Testis (tissue), 5 donors: ENCODE results near the gene ACTL10. TPM values are rescaled to one million over a fixed set of nuclear protein-coding genes. Genes with fewer than 3 reads are reported as not detected.

Source experiments
- DNase-seq: peaks from one replicate; pipeline ENCODE4 v3.0.0-alpha.2; 2019
- H3K27ac ChIP-seq, 2 donors: fragments of 200-600 bp; sonication (generic); one replicate each; pipeline ENCODE4 v1.5.1; 2019
- H3K27me3 ChIP-seq: fragments of 200-600 bp; sonication (generic); one replicate; pipeline ENCODE4 v1.5.1; 2019
- H3K36me3 ChIP-seq: fragments of 200-600 bp; sonication (generic); one replicate; pipeline ENCODE4 v1.5.1; 2017; ENCODE audit warnings: low read depth; ENCODE audit errors: missing control alignments
- H3K4me1 ChIP-seq: fragments of 200-600 bp; sonication (generic); one replicate; pipeline ENCODE4 v1.5.1; 2019
- H3K4me3 ChIP-seq, 2 donors: fragments of 200-600 bp; sonication (generic); one replicate each; pipeline ENCODE4 v1.5.1; 2017 to 2019
- H3K9me3 ChIP-seq: fragments of 200-600 bp; sonication (generic); one replicate; pipeline ENCODE4 v1.5.1; 2017
- CTCF ChIP-seq, 3 experiments: fragments of 450-650 bp in 2 of 3; fragments of 200-600 bp in 1 of 3; sonication (generic) in 1 of 3; IDR thresholded peaks; one replicate each; pipeline ENCODE4 v1.5.1; 2016 to 2019; ENCODE audit warnings: antibody characterized with exemption in 3 of 3, mild to moderate bottlenecking in 2 of 3, moderate library complexity in 1 of 3
- POLR2A ChIP-seq: fragments of 450-650 bp; IDR thresholded peaks from one replicate; pipeline ENCODE4 v1.6.1; 2017; ENCODE audit warnings: antibody characterized with exemption, mild to moderate bottlenecking, moderate library complexity
- WGBS, 2 donors: methylation state at CpG; one replicate each; pipeline ENCODE4 v1.1.5; 2018; 5-methylcytosine and 5-hydroxymethylcytosine counted together
- intact Hi-C: fragments of 100-400 bp; cut with DNase I; formaldehyde crosslinking; loops from one replicate; pipeline ENCODE4 v1.15.1; 2023; ENCODE audit warnings: low total_unique reads
- long read RNA-seq, 2 donors: transcript quantifications; one replicate each; lab custom pipeline, GENCODE V29; 2026
- polyA plus RNA-seq: library from polyadenylated mRNA; stranded (reverse); fragments of 350-450 nt; fragmentation: Illumina TruSeq; extraction: RNeasy Lipid Tissue Mini Kit (QIAGEN cat#74804); gene quantifications from one replicate; pipeline ENCODE4 v1.2.3, GENCODE V29; 2014; ENCODE audit warnings: low read depth, low replicate concordance; ENCODE audit not compliant: insufficient read depth
- total RNA-seq, 2 donors: library from RNA; depleted of rRNA; stranded (reverse); fragments of >200 nt; gene quantifications; one replicate each; pipeline ENCODE4 v1.2.3, GENCODE V29; 2016

ACTL10 gene
- total RNA-seq (10 to 100 TPM; 26.6 to 55.0 TPM), polyA plus RNA-seq (62.1 TPM)
- long read RNA-seq, donor 1 = 0 reads
- long read RNA-seq, donor 2, partial matches to known transcripts = 0 of 1 reads
- long read RNA-seq, donor 2, other reads (novel, unspliced or antisense) = 0 of 1 reads

- Histone ChIP-seq H3K36me3 (no peaks in the 10 kb centered on the region), H3K27ac (peak within 1 kb of the TSS; percentile 60 to 79), H3K4me3 (peak within 1 kb of the TSS; percentile 52 to 67), H3K27me3 (no peaks in the 10 kb centered on the region), H3K9me3 (no peaks in the 10 kb centered on the region), H3K4me1 (peaks cover 19% of the 10 kb centered on the region)
- peak; percentile 95 for DNase-seq
- TF ChIP-seq CTCF (IDR thresholded peaks at IDR 0.05) (no peak), POLR2A (peak; percentile 64)
- WGBS, 2 donors = 14 to 25% methylated on average over 29 to 50 of the region's 50 CpGs
- intact Hi-C loops = loop anchor here (5.0 kb wide), 1 partner anchor 66 kb away; the partner anchor contains the start of gene ZNF341
Measured at GRCh38 chr20:33666293-33667244, at the start of gene ACTL10. TSS of gene ACTL10 (plus strand) at chr20:33666943. CDS start at chr20:33667498, 555 bp downstream.

- Histone ChIP-seq H3K4me1 (no peaks in the 10 kb centered on the region), H3K27me3 (no peaks in the 10 kb centered on the region), H3K27ac (no peak overlapping the region), H3K36me3 (no peaks in the 10 kb centered on the region), H3K4me3 (no peak overlapping the region), H3K9me3 (no peaks in the 10 kb centered on the region)
- no peak for TF ChIP-seq CTCF (IDR thresholded peaks at IDR 0.05)
- no peak for TF ChIP-seq POLR2A
- intact Hi-C loops = no loop called here
- DNase-seq = no peak
- 94 to 96% methylated on average over 4 of the region's 4 CpGs for WGBS, 2 donors
Measured at GRCh38 chr20:33621717-33622400, 44.9 kb upstream of the ACTL10 start.

- H3K27ac ChIP-seq = no peak overlapping the region
- TF ChIP-seq CTCF (IDR thresholded peaks at IDR 0.05) (no peak), POLR2A (no peak)
- H3K27me3 ChIP-seq = no peaks in the 10 kb centered on the region
- DNase-seq = no peak
- no peak overlapping the region for H3K4me3 ChIP-seq
- WGBS, 2 donors = 96 to 97% methylated on average over 10 of the region's 10 CpGs
- intact Hi-C loops = no loop called here
- no peaks in the 10 kb centered on the region for H3K36me3 ChIP-seq
- H3K9me3 ChIP-seq = no peaks in the 10 kb centered on the region
- no peaks in the 10 kb centered on the region for H3K4me1 ChIP-seq
Measured at GRCh38 chr20:33622705-33623365, 43.9 kb upstream of the ACTL10 start.

- no peak overlapping the region for H3K27ac ChIP-seq
- no peaks in the 10 kb centered on the region for H3K4me1 ChIP-seq
- H3K36me3 ChIP-seq = no peaks in the 10 kb centered on the region
- no peaks in the 10 kb centered on the region for H3K27me3 ChIP-seq
- TF ChIP-seq CTCF (IDR thresholded peaks at IDR 0.05) (no peak), POLR2A (no peak)
- 93 to 94% methylated on average over 3 of the region's 3 CpGs for WGBS, 2 donors
- no peaks in the 10 kb centered on the region for H3K9me3 ChIP-seq
- no peak overlapping the region for H3K4me3 ChIP-seq
- intact Hi-C loops = no loop called here
- DNase-seq = no peak
Measured at GRCh38 chr20:33624399-33624798, 42.3 kb upstream of the ACTL10 start.
